ENCODE measurements around the gene LSR. TPM values are rescaled to one million over a fixed set of nuclear protein-coding genes. Genes with fewer than 3 reads are reported as not detected.

LSR gene
- total RNA-seq, 1 experiment from 2014 or later, result 64.7 TPM

DNA sequence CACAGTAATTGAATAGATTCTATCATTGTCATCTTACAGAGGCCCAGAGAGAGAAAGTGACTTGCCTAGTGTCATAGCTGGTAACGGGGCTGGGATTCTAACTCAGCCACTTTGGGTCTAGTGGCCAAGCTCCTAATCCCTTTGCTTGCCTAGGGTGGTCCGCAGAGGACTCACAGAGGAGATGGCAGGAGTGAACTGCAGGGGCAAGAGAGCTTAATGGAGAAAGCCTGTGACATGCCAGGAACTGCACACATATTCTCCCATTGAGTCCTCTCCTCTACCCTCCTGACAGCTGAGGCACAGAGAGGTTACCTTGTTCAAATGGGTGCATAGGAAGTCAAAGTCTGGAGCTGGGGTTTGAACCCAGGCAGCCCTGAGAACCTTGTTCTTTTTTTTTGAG, 2.7 kb downstream of the LSR start:
- DNase-seq (ENCODE audit: low read depth, low spot score) (no peak), ATAC-seq (no peak)
- Histone ChIP-seq H3K4me1 (ENCODE audit: control insufficient read depth, insufficient read depth, low read length) (peaks cover 4% of the 10 kb centered on the region; the same call in 1 of the 2 replicates), H3K4me3 (ENCODE audit: low read depth in 2 of 2, low read length in 2 of 2) (no peak overlapping the region), H3K27me3 (ENCODE audit: control insufficient read depth, insufficient read depth, low read length) (peaks cover 6% of the 10 kb centered on the region; the same call in 1 of the 2 replicates), H3K9me3 (ENCODE audit: control insufficient read depth, insufficient read depth, low read depth, low read length) (no peaks in the 10 kb centered on the region), H3K36me3 (ENCODE audit: control insufficient read depth, insufficient read depth, low read length) (no peaks in the 10 kb centered on the region; the same call in 1 of the 2 replicates), H3K27ac (ENCODE audit: low read length) (no peak overlapping the region)
- TF ChIP-seq, protein P1, sequence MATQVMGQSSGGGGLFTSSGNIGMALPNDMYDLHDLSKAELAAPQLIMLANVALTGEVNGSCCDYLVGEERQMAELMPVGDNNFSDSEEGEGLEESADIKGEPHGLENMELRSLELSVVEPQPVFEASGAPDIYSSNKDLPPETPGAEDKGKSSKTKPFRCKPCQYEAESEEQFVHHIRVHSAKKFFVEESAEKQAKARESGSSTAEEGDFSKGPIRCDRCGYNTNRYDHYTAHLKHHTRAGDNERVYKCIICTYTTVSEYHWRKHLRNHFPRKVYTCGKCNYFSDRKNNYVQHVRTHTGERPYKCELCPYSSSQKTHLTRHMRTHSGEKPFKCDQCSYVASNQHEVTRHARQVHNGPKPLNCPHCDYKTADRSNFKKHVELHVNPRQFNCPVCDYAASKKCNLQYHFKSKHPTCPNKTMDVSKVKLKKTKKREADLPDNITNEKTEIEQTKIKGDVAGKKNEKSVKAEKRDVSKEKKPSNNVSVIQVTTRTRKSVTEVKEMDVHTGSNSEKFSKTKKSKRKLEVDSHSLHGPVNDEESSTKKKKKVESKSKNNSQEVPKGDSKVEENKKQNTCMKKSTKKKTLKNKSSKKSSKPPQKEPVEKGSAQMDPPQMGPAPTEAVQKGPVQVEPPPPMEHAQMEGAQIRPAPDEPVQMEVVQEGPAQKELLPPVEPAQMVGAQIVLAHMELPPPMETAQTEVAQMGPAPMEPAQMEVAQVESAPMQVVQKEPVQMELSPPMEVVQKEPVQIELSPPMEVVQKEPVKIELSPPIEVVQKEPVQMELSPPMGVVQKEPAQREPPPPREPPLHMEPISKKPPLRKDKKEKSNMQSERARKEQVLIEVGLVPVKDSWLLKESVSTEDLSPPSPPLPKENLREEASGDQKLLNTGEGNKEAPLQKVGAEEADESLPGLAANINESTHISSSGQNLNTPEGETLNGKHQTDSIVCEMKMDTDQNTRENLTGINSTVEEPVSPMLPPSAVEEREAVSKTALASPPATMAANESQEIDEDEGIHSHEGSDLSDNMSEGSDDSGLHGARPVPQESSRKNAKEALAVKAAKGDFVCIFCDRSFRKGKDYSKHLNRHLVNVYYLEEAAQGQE (IDR thresholded peaks at IDR 0.05; ENCODE audit: insufficient read depth in 1 of 2, low read depth in 2 of 2, low read length in 1 of 2), result no peak
- TF ChIP-seq POLR2AphosphoS5 (IDR thresholded peaks at IDR 0.05; ENCODE audit: low read depth, low read length) (no peak), TCF7L2 (IDR thresholded peaks at IDR 0.05; ENCODE audit: low read depth, low read length) (no peak), SIN3A (IDR thresholded peaks at IDR 0.05; ENCODE audit: borderline replicate concordance, insufficient read depth, low read depth, low read length) (no peak)
- TF ChIP-seq, protein P2, sequence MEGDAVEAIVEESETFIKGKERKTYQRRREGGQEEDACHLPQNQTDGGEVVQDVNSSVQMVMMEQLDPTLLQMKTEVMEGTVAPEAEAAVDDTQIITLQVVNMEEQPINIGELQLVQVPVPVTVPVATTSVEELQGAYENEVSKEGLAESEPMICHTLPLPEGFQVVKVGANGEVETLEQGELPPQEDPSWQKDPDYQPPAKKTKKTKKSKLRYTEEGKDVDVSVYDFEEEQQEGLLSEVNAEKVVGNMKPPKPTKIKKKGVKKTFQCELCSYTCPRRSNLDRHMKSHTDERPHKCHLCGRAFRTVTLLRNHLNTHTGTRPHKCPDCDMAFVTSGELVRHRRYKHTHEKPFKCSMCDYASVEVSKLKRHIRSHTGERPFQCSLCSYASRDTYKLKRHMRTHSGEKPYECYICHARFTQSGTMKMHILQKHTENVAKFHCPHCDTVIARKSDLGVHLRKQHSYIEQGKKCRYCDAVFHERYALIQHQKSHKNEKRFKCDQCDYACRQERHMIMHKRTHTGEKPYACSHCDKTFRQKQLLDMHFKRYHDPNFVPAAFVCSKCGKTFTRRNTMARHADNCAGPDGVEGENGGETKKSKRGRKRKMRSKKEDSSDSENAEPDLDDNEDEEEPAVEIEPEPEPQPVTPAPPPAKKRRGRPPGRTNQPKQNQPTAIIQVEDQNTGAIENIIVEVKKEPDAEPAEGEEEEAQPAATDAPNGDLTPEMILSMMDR (IDR thresholded peaks at IDR 0.05), result no peak
- BruUV-seq (replicated peaks), result no TSS peak
- in situ Hi-C loops (cut with HindIII; ENCODE audit: low pct_unique_long_range_greater_than_20kb, low sequenced_read_pairs), result no loop called here
- intact Hi-C loops (cut with micrococcal nuclease; ENCODE audit: unreplicated experiment), result no loop called here
- CTCF ChIA-PET, result no interaction called here
- POLR2A ChIA-PET, result interaction anchor here (0.5 kb wide), 1 partner anchor 315 kb away, joined by 3 read pairs; no protein-coding TSS in a partner anchor

GRCh38 chr19:35253316-35254286, 4.8 kb downstream of the LSR start:
- no peaks in the 10 kb centered on the region; the same call in 1 of the 2 replicates for H3K36me3 ChIP-seq (ENCODE audit: control insufficient read depth, insufficient read depth, low read length)
- ATAC-seq (no peak), DNase-seq (ENCODE audit: low read depth, low spot score) (no peak)
- POLR2A ChIA-PET, result no interaction called here
- intact Hi-C loops (cut with micrococcal nuclease; ENCODE audit: unreplicated experiment), result no loop called here
- H3K4me1 ChIP-seq (ENCODE audit: control insufficient read depth, insufficient read depth, low read length), result no peaks in the 10 kb centered on the region
- H3K27me3 ChIP-seq (ENCODE audit: control insufficient read depth, insufficient read depth, low read length), result no peaks in the 10 kb centered on the region
- TF ChIP-seq, protein P1 (IDR thresholded peaks at IDR 0.05; ENCODE audit: insufficient read depth in 1 of 2, low read depth in 2 of 2, low read length in 1 of 2), result no peak
- no peak for TF ChIP-seq POLR2AphosphoS5 (IDR thresholded peaks at IDR 0.05; ENCODE audit: low read depth, low read length)
- no peak for TF ChIP-seq TCF7L2 (IDR thresholded peaks at IDR 0.05; ENCODE audit: low read depth, low read length)
- TF ChIP-seq, protein P2 (IDR thresholded peaks at IDR 0.05), result no peak
- no peak for TF ChIP-seq SIN3A (IDR thresholded peaks at IDR 0.05; ENCODE audit: borderline replicate concordance, insufficient read depth, low read depth, low read length)
- CTCF ChIA-PET, result no interaction called here
- in situ Hi-C loops (cut with HindIII; ENCODE audit: low pct_unique_long_range_greater_than_20kb, low sequenced_read_pairs), result no loop called here
- BruUV-seq (replicated peaks), result no TSS peak
- no peaks in the 10 kb centered on the region for H3K9me3 ChIP-seq (ENCODE audit: control insufficient read depth, insufficient read depth, low read depth, low read length)
- H3K27ac ChIP-seq (ENCODE audit: low read length), result no peak overlapping the region
- H3K4me3 ChIP-seq (ENCODE audit: low read depth in 2 of 2, low read length in 2 of 2), result no peak overlapping the region

Measured in Panc1 (cell line).